H9 (cell line): ENCODE results near the gene S100A7. TPM values are rescaled to one million over a fixed set of nuclear protein-coding genes. Genes with fewer than 3 reads are reported as not detected.

Source experiments
- DNase-seq: peaks from one replicate; pipeline ENCODE4 v3.0.0-alpha.2; 2017
- H2AFZ ChIP-seq: one replicate; pipeline ENCODE4 v1.6.1; 2013; ENCODE audit warnings: mild to moderate bottlenecking, low read length, control low read depth, moderate library complexity
- H2AK5ac ChIP-seq: 2 replicates; pipeline ENCODE4 v1.6.1; 2013; ENCODE audit warnings: low read length, control low read depth, mixed read lengths; ENCODE audit not compliant: insufficient read length
- H2BK120ac ChIP-seq: one replicate; pipeline ENCODE4 v1.6.1; 2013; ENCODE audit warnings: low read depth, mild to moderate bottlenecking, low read length, control low read depth, inconsistent platforms; ENCODE audit not compliant: poor library complexity, severe bottlenecking
- H2BK12ac ChIP-seq: 2 replicates; pipeline ENCODE4 v1.6.1; 2013; ENCODE audit warnings: low read length, control low read depth, mixed read lengths, low read depth; ENCODE audit not compliant: insufficient read length
- H2BK15ac ChIP-seq: 2 replicates; pipeline ENCODE4 v1.6.1; 2013; ENCODE audit warnings: low read depth, low read length, control low read depth
- H2BK20ac ChIP-seq: one replicate; pipeline ENCODE4 v1.6.1; 2013; ENCODE audit warnings: low read depth, mild to moderate bottlenecking, low read length, control low read depth, inconsistent platforms; ENCODE audit not compliant: poor library complexity, severe bottlenecking
- H2BK5ac ChIP-seq: 2 replicates; pipeline ENCODE4 v1.6.1; 2013; ENCODE audit warnings: low read length, control low read depth, mixed read lengths; ENCODE audit not compliant: insufficient read length
- H3K14ac ChIP-seq: 2 replicates; pipeline ENCODE4 v1.6.1; 2013; ENCODE audit warnings: low read length, control low read depth; ENCODE audit not compliant: insufficient read depth
- H3K18ac ChIP-seq: 2 replicates; pipeline ENCODE4 v1.6.1; 2013; ENCODE audit warnings: low read depth, mild to moderate bottlenecking, mixed read lengths, low read length, control low read depth; ENCODE audit not compliant: insufficient read length
- H3K23ac ChIP-seq: 2 replicates; pipeline ENCODE4 v1.6.1; 2013; ENCODE audit warnings: low read length, control low read depth, mixed read lengths, low read depth; ENCODE audit not compliant: insufficient read length
- H3K23me2 ChIP-seq: 2 replicates; pipeline ENCODE4 v1.6.1; 2013; ENCODE audit warnings: low read depth, mild to moderate bottlenecking, mixed read lengths, low read length, control low read depth; ENCODE audit not compliant: insufficient read length, poor library complexity, severe bottlenecking
- H3K27ac ChIP-seq: 2 replicates; pipeline ENCODE4 v1.5.1; 2013; ENCODE audit warnings: low read length, control low read depth, mixed read lengths, low read depth; ENCODE audit not compliant: insufficient read length
- H3K27me3 ChIP-seq: 2 replicates; pipeline ENCODE4 v1.6.1; 2013; ENCODE audit warnings: low read length, control low read depth, inconsistent platforms; ENCODE audit not compliant: insufficient read depth
- H3K4ac ChIP-seq: 2 replicates; pipeline ENCODE4 v1.6.1; 2013; ENCODE audit warnings: low read depth, mild to moderate bottlenecking, control low read depth, inconsistent platforms, low read length, moderate library complexity
- H3K4me1 ChIP-seq: 2 replicates; pipeline ENCODE4 v1.6.1; 2013; ENCODE audit warnings: low read length, control low read depth, inconsistent platforms; ENCODE audit not compliant: insufficient read depth
- H3K4me2 ChIP-seq: 2 replicates; pipeline ENCODE4 v1.6.1; 2013; ENCODE audit warnings: low read length, control low read depth, mixed read lengths; ENCODE audit not compliant: insufficient read length, insufficient read depth
- H3K56ac ChIP-seq: 2 replicates; pipeline ENCODE4 v1.6.1; 2013; ENCODE audit warnings: low read depth, mild to moderate bottlenecking, mixed read lengths, low read length, control low read depth; ENCODE audit not compliant: insufficient read length
- H3K79me1 ChIP-seq: 2 replicates; pipeline ENCODE4 v1.6.1; 2013; ENCODE audit warnings: low read depth, mild to moderate bottlenecking, moderate library complexity, low read length, control low read depth, inconsistent platforms; ENCODE audit not compliant: insufficient read depth, poor library complexity, severe bottlenecking
- H3K79me2 ChIP-seq: 2 replicates; pipeline ENCODE4 v1.6.1; 2013; ENCODE audit warnings: low read length, control low read depth, inconsistent platforms; ENCODE audit not compliant: insufficient read depth
- H3K9ac ChIP-seq: 2 replicates; pipeline ENCODE4 v1.6.1; 2013; ENCODE audit warnings: low read length, control low read depth, mixed read lengths; ENCODE audit not compliant: insufficient read length; ENCODE audit errors: extremely low read depth
- H3K9me3 ChIP-seq: one replicate; pipeline ENCODE4 v1.6.1; 2013; ENCODE audit warnings: low read depth, low read length, inconsistent platforms; ENCODE audit not compliant: control insufficient read depth
- H3T11ph ChIP-seq: one replicate; pipeline ENCODE4 v1.6.1; 2013; ENCODE audit warnings: mild to moderate bottlenecking, low read length, control low read depth, inconsistent platforms
- H4K20me1 ChIP-seq: one replicate; pipeline ENCODE4 v1.6.1; 2013; ENCODE audit not compliant: control insufficient read depth, insufficient read length, insufficient read depth
- H4K5ac ChIP-seq: 2 replicates; pipeline ENCODE4 v1.6.1; 2013; ENCODE audit warnings: low read depth, mild to moderate bottlenecking, mixed read lengths, low read length, control low read depth; ENCODE audit not compliant: insufficient read length
- H4K8ac ChIP-seq: replicated peaks from 2 replicates; pipeline ENCODE4 v1.6.1; 2013; ENCODE audit warnings: low read length, control low read depth, mixed read lengths, low read depth; ENCODE audit not compliant: insufficient read length
- H4K91ac ChIP-seq: 2 replicates; pipeline ENCODE4 v1.6.1; 2013; ENCODE audit warnings: low read depth, mild to moderate bottlenecking, moderate library complexity, mixed read lengths, low read length, control low read depth; ENCODE audit not compliant: insufficient read length
- H3K27ac Mint-ChIP-seq, 3 experiments: 2 replicates in 2 of 3; 3 replicates in 1 of 3; pipeline ENCODE4 v1.8.0; 2020 to 2021; ENCODE audit warnings: mixed read lengths in 3 of 3, mild to moderate bottlenecking in 1 of 3, moderate library complexity in 1 of 3
- H3K27me3 Mint-ChIP-seq: 2 replicates; pipeline ENCODE4 v1.8.0; 2021; ENCODE audit warnings: low read depth, mild to moderate bottlenecking, moderate library complexity, mixed read lengths
- H3K36me3 Mint-ChIP-seq, 3 experiments: 2 replicates in 2 of 3; 3 replicates in 1 of 3; pipeline ENCODE4 v1.8.0; 2020 to 2021; ENCODE audit warnings: low read depth in 3 of 3, mixed read lengths in 3 of 3; ENCODE audit not compliant: insufficient read depth in 1 of 3
- H3K4me1 Mint-ChIP-seq, 2 experiments: 2 replicates each; pipeline ENCODE4 v1.8.0; 2020; ENCODE audit warnings: mixed read lengths in 2 of 2
- H3K4me3 Mint-ChIP-seq, 2 experiments: 2 replicates in 1 of 2; 3 replicates in 1 of 2; pipeline ENCODE4 v1.8.0; 2020 to 2021; ENCODE audit warnings: mild to moderate bottlenecking in 2 of 2, mixed read lengths in 2 of 2, moderate library complexity in 1 of 2
- H3K9me3 Mint-ChIP-seq, 2 experiments: 2 replicates in 1 of 2; 3 replicates in 1 of 2; pipeline ENCODE4 v1.8.0; 2020; ENCODE audit warnings: mild to moderate bottlenecking in 2 of 2, mixed read lengths in 2 of 2, moderate library complexity in 1 of 2
- CTCF ChIP-seq: fragments of 200-600 bp; sonication (generic); conservative IDR thresholded peaks from 3 replicates; pipeline ENCODE4 v1.8.0; 2021; ENCODE audit warnings: antibody characterized with exemption, mild to moderate bottlenecking
- WGBS: extraction: QIAGEN DNeasy Blood & Tissue Kit; methylation state at CpG from one replicate; pipeline ENCODE4 v1.1.7; 2013; ENCODE audit warnings: missing lambda C conversion rate, low lambda C conversion rate, mixed read lengths; ENCODE audit not compliant: insufficient read length; ENCODE audit errors: extremely low coverage; 5-methylcytosine and 5-hydroxymethylcytosine counted together
- total RNA-seq: library from RNA; stranded (reverse); gene quantifications from 2 replicates; pipeline ENCODE4 v1.2.1, GENCODE V29; 2021

S100A7 gene
- total RNA-seq, 1 experiment from 2014 or later: not detected

GRCh38 chr1:153488731-153489130 lies 28.3 kb upstream of the S100A7 start:
- Histone ChIP-seq H2AK5ac (no peak overlapping the region), H2BK5ac (no peak overlapping the region), H3T11ph (no peak overlapping the region), H4K5ac (no peak overlapping the region), H3K27me3 (no peaks in the 10 kb centered on the region), H3K18ac (no peak overlapping the region), H3K23me2 (no peaks in the 10 kb centered on the region), H3K56ac (no peak overlapping the region), H3K9me3 (no peaks in the 10 kb centered on the region), H3K79me1 (no peaks in the 10 kb centered on the region), H4K8ac (no peak overlapping the region), H3K23ac (no peak overlapping the region), H3K4me1 (peaks cover 2% of the 10 kb centered on the region; the same call in 1 of the 2 replicates), H4K20me1 (no peaks in the 10 kb centered on the region), H3K27ac (no peak overlapping the region), H3K79me2 (no peaks in the 10 kb centered on the region), H3K14ac (no peak overlapping the region), H2BK12ac (no peak overlapping the region), H3K4ac (no peak overlapping the region), H2BK120ac (no peak overlapping the region), H2AFZ (no peak overlapping the region), H2BK15ac (no peak overlapping the region), H4K91ac (no peak overlapping the region), H3K9ac (no peak overlapping the region), H2BK20ac (no peak overlapping the region), H3K4me2 (no peak overlapping the region)
- DNase-seq: no peak
- no CpG with 5 or more reads among the region's 4 CpGs for WGBS
- H3K27me3 Mint-ChIP-seq: no peaks in the 10 kb centered on the region; the same call in 1 of the 2 replicates
- no peak for TF ChIP-seq CTCF
- H3K36me3 Mint-ChIP-seq: no peaks in the 10 kb centered on the region
- peaks cover 11 to 22% of the 10 kb centered on the region in 2 experiments for H3K4me1 Mint-ChIP-seq
- no peaks in the 10 kb centered on the region; a peak in 1 of 5 replicates for H3K9me3 Mint-ChIP-seq
- no peak overlapping the region for H3K4me3 Mint-ChIP-seq
- H3K27ac Mint-ChIP-seq: no peak overlapping the region
